Activated CD4-positive, alpha-beta T cell treated with anti-CD3 and anti-CD28 coated beads, Interleukin-2, amount 50 U/mL, for 4 hours (primary cell): Measurements from ENCODE around the gene CCDC148.

Source experiments
- DNase-seq, 2 experiments: peaks; one replicate each; pipeline ENCODE4 v3.0.0-alpha.2; 2020

The CCDC148 gene

GRCh38 chr2:158456309-158457066 lies at the start of gene CCDC148, which contains the start of gene PKP4:
TSS of gene CCDC148 (minus strand) at chr2:158456753. CDS start at chr2:158456439, 314 bp downstream.
TSS of gene PKP4 (plus strand) at chr2:158456952. CDS start at chr2:158533185, 76,233 bp downstream.
- peak; percentile 87 to 91 for DNase-seq

- no peak for DNase-seq
Observed at GRCh38 chr2:158505448-158505934, 48.9 kb upstream of the CCDC148 start.

- no peak for DNase-seq
Observed at GRCh38 chr2:158504088-158504487, 47.5 kb upstream of the CCDC148 start.

GRCh38 chr2:158502974-158503373 lies 46.4 kb upstream of the CCDC148 start:
- DNase-seq: no peak

GRCh38 chr2:158501301-158501700 lies 44.7 kb upstream of the CCDC148 start:
- no peak for DNase-seq

GRCh38 chr2:158500333-158500732 lies 43.8 kb upstream of the CCDC148 start:
- DNase-seq: no peak

- DNase-seq: no peak
Observed at GRCh38 chr2:158499383-158499782, 42.8 kb upstream of the CCDC148 start.

GRCh38 chr2:158498749-158499136 lies 42.2 kb upstream of the CCDC148 start:
- DNase-seq: no peak

GRCh38 chr2:158498043-158498748 lies 41.6 kb upstream of the CCDC148 start:
- no peak for DNase-seq

GRCh38 chr2:158497486-158497885 lies 40.9 kb upstream of the CCDC148 start:
- no peak for DNase-seq

GRCh38 chr2:158496986-158497385 lies 40.4 kb upstream of the CCDC148 start:
- DNase-seq: no peak

- no peak for DNase-seq
Observed at GRCh38 chr2:158495175-158495574, 38.6 kb upstream of the CCDC148 start.

- no peak for DNase-seq
Observed at GRCh38 chr2:158493458-158493857, 36.9 kb upstream of the CCDC148 start.

- DNase-seq: no peak
Observed at GRCh38 chr2:158491072-158491471, 34.5 kb upstream of the CCDC148 start.

GRCh38 chr2:158489366-158490112 lies 33.0 kb upstream of the CCDC148 start:
- DNase-seq: no peak

GRCh38 chr2:158488442-158489216 lies 32.1 kb upstream of the CCDC148 start:
- no peak for DNase-seq

- no peak for DNase-seq
Observed at GRCh38 chr2:158487419-158487818, 30.9 kb upstream of the CCDC148 start.

- no peak for DNase-seq
Observed at GRCh38 chr2:158486970-158487325, 30.4 kb upstream of the CCDC148 start.

- no peak for DNase-seq
Observed at GRCh38 chr2:158486150-158486969, 29.8 kb upstream of the CCDC148 start.

GRCh38 chr2:158484892-158485556 lies 28.5 kb upstream of the CCDC148 start:
- DNase-seq: no peak

- no peak for DNase-seq
Observed at GRCh38 chr2:158482594-158482993, 26.0 kb upstream of the CCDC148 start.
